GM23338 (cell line): ENCODE results near the gene NR5A2.

Experiments
- CREB1 ChIP-seq: fragments of 250-450 bp; sonication (Bioruptor Pico); IDR thresholded peaks from 2 replicates; pipeline ENCODE4 v1.5.0; 2020; ENCODE audit warnings: low read depth, mild to moderate bottlenecking, moderate library complexity
- EZH2 ChIP-seq: fragments of 200-600 bp; sonication (generic); IDR thresholded peaks from one replicate; pipeline ENCODE4 v1.8.0; 2017; ENCODE audit warnings: antibody characterized with exemption, mild to moderate bottlenecking, low read depth; ENCODE audit not compliant: unreplicated experiment
- EZH2phosphoT487 ChIP-seq: fragments of 200-600 bp; sonication (generic); IDR thresholded peaks from one replicate; pipeline ENCODE4 v1.8.1; 2018; ENCODE audit warnings: antibody characterized with exemption; ENCODE audit not compliant: unreplicated experiment
- NANOG ChIP-seq: IDR thresholded peaks from 2 replicates; pipeline ENCODE4 v1.6.1; 2016; ENCODE audit warnings: antibody characterized with exemption, borderline replicate concordance
- POLR2AphosphoS5 ChIP-seq: IDR thresholded peaks from 2 replicates; pipeline ENCODE4 v1.6.1; 2016; ENCODE audit warnings: antibody characterized with exemption, low read depth
- TF ChIP-seq, protein P1 (sequence below): IDR thresholded peaks from one replicate; pipeline ENCODE4 v1.6.1; 2018; ENCODE audit warnings: antibody characterized with exemption; ENCODE audit not compliant: unreplicated experiment
- TF ChIP-seq, protein P2 (sequence below), 2 experiments: fragments of 200-600 bp in 1 of 2; sonication (generic) in 1 of 2; conservative IDR thresholded peaks; 2 replicates each; pipeline versions ENCODE4 v1.5.1 to v1.6.1; 2016 to 2017; ENCODE audit warnings: antibody characterized with exemption in 2 of 2, low read depth in 2 of 2, mild to moderate bottlenecking in 2 of 2, moderate library complexity in 1 of 2
- TF ChIP-seq, protein P3 (sequence below): IDR thresholded peaks from 2 replicates; pipeline ENCODE4 v1.6.1; 2016; ENCODE audit warnings: antibody characterized with exemption

DNA sequence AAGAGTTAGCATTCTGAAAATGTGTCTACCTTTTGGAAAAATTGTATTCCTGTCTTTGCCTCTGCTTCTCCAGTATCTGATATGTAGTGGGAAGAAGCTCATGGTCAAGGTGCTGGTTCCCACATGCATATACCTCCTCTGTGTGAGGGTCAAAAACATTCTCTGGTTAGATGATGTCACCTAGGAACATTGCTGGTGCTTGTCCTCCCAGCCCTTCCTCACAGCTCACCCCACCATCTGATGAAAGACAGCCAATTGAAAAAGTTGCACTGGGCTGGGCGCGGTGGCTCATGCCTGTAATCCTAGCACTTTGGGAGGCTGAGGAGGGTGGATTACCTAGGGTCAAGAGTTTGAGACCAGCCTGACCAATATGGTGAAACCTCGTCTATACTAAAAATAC is 154.4 kb downstream of the NR5A2 start:
- TF ChIP-seq, protein P1, sequence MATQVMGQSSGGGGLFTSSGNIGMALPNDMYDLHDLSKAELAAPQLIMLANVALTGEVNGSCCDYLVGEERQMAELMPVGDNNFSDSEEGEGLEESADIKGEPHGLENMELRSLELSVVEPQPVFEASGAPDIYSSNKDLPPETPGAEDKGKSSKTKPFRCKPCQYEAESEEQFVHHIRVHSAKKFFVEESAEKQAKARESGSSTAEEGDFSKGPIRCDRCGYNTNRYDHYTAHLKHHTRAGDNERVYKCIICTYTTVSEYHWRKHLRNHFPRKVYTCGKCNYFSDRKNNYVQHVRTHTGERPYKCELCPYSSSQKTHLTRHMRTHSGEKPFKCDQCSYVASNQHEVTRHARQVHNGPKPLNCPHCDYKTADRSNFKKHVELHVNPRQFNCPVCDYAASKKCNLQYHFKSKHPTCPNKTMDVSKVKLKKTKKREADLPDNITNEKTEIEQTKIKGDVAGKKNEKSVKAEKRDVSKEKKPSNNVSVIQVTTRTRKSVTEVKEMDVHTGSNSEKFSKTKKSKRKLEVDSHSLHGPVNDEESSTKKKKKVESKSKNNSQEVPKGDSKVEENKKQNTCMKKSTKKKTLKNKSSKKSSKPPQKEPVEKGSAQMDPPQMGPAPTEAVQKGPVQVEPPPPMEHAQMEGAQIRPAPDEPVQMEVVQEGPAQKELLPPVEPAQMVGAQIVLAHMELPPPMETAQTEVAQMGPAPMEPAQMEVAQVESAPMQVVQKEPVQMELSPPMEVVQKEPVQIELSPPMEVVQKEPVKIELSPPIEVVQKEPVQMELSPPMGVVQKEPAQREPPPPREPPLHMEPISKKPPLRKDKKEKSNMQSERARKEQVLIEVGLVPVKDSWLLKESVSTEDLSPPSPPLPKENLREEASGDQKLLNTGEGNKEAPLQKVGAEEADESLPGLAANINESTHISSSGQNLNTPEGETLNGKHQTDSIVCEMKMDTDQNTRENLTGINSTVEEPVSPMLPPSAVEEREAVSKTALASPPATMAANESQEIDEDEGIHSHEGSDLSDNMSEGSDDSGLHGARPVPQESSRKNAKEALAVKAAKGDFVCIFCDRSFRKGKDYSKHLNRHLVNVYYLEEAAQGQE = no peak
- TF ChIP-seq POLR2AphosphoS5 (no peak), NANOG (no peak), EZH2 (no peak), EZH2phosphoT487 (no peak), CREB1 (CRISPR knock-in tag) (no peak)
- TF ChIP-seq, protein P2, sequence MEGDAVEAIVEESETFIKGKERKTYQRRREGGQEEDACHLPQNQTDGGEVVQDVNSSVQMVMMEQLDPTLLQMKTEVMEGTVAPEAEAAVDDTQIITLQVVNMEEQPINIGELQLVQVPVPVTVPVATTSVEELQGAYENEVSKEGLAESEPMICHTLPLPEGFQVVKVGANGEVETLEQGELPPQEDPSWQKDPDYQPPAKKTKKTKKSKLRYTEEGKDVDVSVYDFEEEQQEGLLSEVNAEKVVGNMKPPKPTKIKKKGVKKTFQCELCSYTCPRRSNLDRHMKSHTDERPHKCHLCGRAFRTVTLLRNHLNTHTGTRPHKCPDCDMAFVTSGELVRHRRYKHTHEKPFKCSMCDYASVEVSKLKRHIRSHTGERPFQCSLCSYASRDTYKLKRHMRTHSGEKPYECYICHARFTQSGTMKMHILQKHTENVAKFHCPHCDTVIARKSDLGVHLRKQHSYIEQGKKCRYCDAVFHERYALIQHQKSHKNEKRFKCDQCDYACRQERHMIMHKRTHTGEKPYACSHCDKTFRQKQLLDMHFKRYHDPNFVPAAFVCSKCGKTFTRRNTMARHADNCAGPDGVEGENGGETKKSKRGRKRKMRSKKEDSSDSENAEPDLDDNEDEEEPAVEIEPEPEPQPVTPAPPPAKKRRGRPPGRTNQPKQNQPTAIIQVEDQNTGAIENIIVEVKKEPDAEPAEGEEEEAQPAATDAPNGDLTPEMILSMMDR (conservative IDR thresholded peaks at IDR 0.05; ENCODE audit: low read depth in 2 of 2) = no peak
- TF ChIP-seq, protein P3, sequence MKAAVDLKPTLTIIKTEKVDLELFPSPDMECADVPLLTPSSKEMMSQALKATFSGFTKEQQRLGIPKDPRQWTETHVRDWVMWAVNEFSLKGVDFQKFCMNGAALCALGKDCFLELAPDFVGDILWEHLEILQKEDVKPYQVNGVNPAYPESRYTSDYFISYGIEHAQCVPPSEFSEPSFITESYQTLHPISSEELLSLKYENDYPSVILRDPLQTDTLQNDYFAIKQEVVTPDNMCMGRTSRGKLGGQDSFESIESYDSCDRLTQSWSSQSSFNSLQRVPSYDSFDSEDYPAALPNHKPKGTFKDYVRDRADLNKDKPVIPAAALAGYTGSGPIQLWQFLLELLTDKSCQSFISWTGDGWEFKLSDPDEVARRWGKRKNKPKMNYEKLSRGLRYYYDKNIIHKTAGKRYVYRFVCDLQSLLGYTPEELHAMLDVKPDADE = no peak
